ENCODE measurements around the gene UBC.

The UBC gene

DNA sequence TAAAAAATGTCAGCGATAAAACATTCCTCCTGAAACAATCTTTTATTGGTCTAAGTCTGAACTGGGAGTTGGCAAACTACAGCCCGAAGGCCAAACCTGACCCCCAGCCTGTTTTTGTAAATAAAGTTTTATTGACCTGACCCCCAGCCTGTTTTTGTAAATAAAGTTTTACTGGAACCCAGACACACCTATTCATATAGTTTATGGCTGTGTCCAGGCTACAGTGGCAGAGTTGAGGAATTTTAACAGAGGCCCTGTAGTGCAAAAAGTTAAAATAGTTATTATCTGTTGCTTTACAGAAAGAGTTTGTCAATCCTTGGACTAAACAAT lies 38.7 kb downstream of the UBC start:
- no peak overlapping the region for H3K27ac ChIP-seq (ENCODE audit: low read depth, low read length)
- no peaks in the 10 kb centered on the region for H3K4me1 ChIP-seq (ENCODE audit: insufficient read depth, low read length)
- no peaks in the 10 kb centered on the region for H3K27me3 ChIP-seq (ENCODE audit: control insufficient read depth in 1 of 2, insufficient read depth in 2 of 2, low read length in 2 of 2)
- H3K9ac ChIP-seq (ENCODE audit: low read length), result no peak overlapping the region
- no peak overlapping the region for H3K4me3 ChIP-seq (ENCODE audit: low read depth in 1 of 2, low read length in 2 of 2)
- no peaks in the 10 kb centered on the region for H3K36me3 ChIP-seq (ENCODE audit: insufficient read depth, low read length)
- no peaks in the 10 kb centered on the region for H3K9me3 ChIP-seq (ENCODE audit: low read length)

DNA sequence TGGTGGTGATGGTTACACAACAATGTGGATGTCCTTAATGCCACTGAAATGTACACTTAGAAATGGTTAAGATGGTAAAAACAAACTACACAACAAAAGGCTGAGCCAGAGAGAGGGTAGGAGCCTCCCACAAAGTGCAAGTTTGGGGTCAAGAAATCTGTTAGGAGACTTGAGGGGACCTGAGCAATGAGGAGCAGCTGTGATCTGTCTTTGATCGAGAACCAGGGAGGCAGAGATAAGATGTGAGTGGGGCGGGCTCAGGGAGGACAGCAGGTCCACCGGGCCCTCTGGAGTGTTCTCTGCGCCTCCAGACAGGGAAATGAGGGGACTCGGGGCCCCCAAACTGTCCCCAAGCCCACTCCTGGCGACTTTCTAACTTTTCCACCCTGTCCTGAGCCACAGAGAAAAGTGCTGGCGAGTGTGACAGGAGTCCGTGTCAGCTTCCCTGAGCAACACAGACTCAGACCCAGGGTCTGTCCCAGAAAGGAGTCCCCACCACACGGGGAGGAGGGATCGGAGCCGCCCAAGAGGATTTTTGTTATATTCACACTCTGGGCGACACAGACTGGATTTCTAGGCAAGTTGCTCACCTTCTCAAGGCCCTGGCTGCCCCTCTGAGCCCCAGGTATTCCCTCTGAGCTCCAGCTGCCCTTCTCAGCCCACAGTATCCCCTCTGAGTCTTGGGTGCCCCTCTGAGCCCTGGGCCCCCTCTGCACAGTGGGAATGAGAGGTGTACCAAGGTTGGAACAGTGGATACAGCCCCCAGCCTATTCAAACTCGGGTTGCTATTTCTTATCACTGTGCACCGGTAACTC lies 39.3 kb downstream of the UBC start:
- Histone ChIP-seq H3K4me1 (ENCODE audit: insufficient read depth, low read length) (no peaks in the 10 kb centered on the region), H3K36me3 (ENCODE audit: insufficient read depth, low read length) (no peaks in the 10 kb centered on the region), H3K27ac (ENCODE audit: low read depth, low read length) (no peak overlapping the region), H3K9me3 (ENCODE audit: low read length) (no peaks in the 10 kb centered on the region), H3K9ac (ENCODE audit: low read length) (no peak overlapping the region), H3K27me3 (ENCODE audit: control insufficient read depth in 1 of 2, insufficient read depth in 2 of 2, low read length in 2 of 2) (no peaks in the 10 kb centered on the region), H3K4me3 (ENCODE audit: low read depth in 1 of 2, low read length in 2 of 2) (no peak overlapping the region)

DNA sequence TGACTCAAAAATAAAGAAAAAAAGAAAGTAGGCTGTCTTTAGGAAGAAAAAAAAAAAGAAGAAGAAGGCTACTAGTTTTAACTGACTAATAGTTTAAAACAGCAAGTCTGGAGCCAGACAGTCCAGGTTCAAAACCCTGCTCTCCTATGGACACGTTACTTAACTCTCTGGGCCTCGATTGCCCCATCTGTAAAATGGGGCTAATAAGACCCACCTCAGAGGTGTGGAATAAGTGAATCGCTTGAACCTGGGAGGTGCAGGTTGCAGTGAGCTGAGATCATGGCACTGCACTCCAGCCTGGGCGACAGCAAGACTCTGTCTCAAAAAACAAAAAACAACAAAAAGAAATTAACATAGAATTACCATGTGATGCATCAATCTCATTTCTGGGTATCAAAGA lies 40.3 kb downstream of the UBC start:
- Histone ChIP-seq H3K4me3 (ENCODE audit: low read depth in 1 of 2, low read length in 2 of 2) (no peak overlapping the region), H3K36me3 (ENCODE audit: insufficient read depth, low read length) (no peaks in the 10 kb centered on the region), H3K27me3 (ENCODE audit: control insufficient read depth in 1 of 2, insufficient read depth in 2 of 2, low read length in 2 of 2) (no peaks in the 10 kb centered on the region), H3K4me1 (ENCODE audit: insufficient read depth, low read length) (no peaks in the 10 kb centered on the region), H3K27ac (ENCODE audit: low read depth, low read length) (no peak overlapping the region), H3K9me3 (ENCODE audit: low read length) (no peaks in the 10 kb centered on the region), H3K9ac (ENCODE audit: low read length) (no peak overlapping the region)

DNA sequence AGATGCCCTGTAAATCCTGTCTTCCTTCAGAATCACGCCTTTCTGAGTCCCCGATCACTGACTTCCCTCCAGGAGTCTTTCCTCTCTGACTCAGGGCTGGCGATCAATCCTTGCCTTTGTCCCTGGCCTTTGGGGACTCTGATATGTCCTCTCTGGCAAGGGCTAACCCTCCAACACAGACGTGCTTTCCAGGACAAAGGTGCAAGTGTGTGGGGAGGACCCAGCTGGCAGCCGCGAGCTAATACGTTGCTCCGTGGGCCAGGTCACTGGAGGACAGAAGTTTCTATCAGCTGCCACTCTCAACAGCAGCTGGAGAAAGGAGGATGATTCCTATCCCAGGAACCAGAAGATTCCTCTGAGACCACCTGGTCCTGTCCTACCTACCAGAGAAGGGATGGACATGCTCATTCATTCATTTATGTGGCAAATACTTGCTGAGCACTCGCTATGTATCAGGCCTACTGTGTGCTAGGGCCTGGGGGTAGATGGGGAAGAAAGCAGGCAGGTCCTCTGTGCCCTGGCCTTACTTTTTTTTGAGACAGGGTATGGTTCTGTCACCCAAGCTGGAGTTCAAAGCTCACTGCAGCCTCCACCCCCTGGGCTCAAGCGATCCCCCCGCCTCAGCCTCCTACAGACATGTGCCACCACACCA lies 42.3 kb downstream of the UBC start:
- H3K9ac ChIP-seq (ENCODE audit: low read length), result no peak overlapping the region
- H3K36me3 ChIP-seq (ENCODE audit: insufficient read depth, low read length), result no peaks in the 10 kb centered on the region
- H3K4me1 ChIP-seq (ENCODE audit: insufficient read depth, low read length), result no peaks in the 10 kb centered on the region
- no peak overlapping the region for H3K4me3 ChIP-seq (ENCODE audit: low read depth in 1 of 2, low read length in 2 of 2)
- no peaks in the 10 kb centered on the region for H3K9me3 ChIP-seq (ENCODE audit: low read length)
- no peaks in the 10 kb centered on the region for H3K27me3 ChIP-seq (ENCODE audit: control insufficient read depth in 1 of 2, insufficient read depth in 2 of 2, low read length in 2 of 2)
- H3K27ac ChIP-seq (ENCODE audit: low read depth, low read length), result no peak overlapping the region

DNA sequence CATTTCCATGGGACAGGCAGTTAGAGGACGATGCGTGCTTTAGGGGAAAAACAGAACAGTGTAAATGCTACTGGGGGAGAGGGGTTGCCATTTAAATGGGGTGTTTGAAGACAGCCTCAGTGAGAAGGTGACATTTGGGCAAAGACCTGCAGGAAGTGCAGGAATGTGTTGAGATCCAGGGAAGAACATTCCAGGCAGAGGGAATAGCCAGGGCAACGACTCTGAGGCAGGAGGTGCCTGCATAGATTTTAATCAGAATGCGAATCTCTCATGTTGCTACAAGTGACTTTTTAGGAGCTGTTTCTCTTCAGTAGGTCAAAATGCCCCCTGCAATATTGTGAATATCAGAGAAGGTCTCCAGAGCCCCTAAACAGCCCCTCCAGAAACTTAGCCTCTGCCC lies 43.2 kb downstream of the UBC start:
- Histone ChIP-seq H3K9ac (ENCODE audit: low read length) (no peak overlapping the region), H3K9me3 (ENCODE audit: low read length) (no peaks in the 10 kb centered on the region), H3K4me3 (ENCODE audit: low read depth in 1 of 2, low read length in 2 of 2) (no peak overlapping the region), H3K4me1 (ENCODE audit: insufficient read depth, low read length) (no peaks in the 10 kb centered on the region), H3K27me3 (ENCODE audit: control insufficient read depth in 1 of 2, insufficient read depth in 2 of 2, low read length in 2 of 2) (no peaks in the 10 kb centered on the region), H3K36me3 (ENCODE audit: insufficient read depth, low read length) (no peaks in the 10 kb centered on the region), H3K27ac (ENCODE audit: low read depth, low read length) (no peak overlapping the region)

DNA sequence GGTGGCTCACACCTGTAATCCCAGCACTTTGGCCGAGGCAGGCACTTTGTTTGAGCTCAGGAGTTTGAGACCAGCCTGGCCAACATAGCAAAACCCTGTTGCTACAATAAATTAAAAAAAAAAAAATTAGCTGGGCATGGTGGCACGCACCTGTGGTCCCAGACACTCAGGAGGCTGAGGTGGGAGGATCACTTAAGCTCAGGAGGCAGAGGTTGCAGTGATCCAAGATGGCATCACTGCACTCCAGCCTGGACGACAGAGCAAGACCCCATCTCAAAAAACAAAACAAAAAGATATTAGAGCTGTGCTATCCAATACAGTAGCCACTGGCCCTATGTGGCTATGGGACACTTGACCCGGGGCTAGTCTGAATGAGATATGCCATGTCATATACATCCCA lies 43.9 kb downstream of the UBC start:
- Histone ChIP-seq H3K9me3 (ENCODE audit: low read length) (no peaks in the 10 kb centered on the region), H3K36me3 (ENCODE audit: insufficient read depth, low read length) (no peaks in the 10 kb centered on the region), H3K27ac (ENCODE audit: low read depth, low read length) (no peak overlapping the region), H3K9ac (ENCODE audit: low read length) (no peak overlapping the region), H3K27me3 (ENCODE audit: control insufficient read depth in 1 of 2, insufficient read depth in 2 of 2, low read length in 2 of 2) (no peaks in the 10 kb centered on the region), H3K4me1 (ENCODE audit: insufficient read depth, low read length) (no peaks in the 10 kb centered on the region), H3K4me3 (ENCODE audit: low read depth in 1 of 2, low read length in 2 of 2) (no peak overlapping the region)

DNA sequence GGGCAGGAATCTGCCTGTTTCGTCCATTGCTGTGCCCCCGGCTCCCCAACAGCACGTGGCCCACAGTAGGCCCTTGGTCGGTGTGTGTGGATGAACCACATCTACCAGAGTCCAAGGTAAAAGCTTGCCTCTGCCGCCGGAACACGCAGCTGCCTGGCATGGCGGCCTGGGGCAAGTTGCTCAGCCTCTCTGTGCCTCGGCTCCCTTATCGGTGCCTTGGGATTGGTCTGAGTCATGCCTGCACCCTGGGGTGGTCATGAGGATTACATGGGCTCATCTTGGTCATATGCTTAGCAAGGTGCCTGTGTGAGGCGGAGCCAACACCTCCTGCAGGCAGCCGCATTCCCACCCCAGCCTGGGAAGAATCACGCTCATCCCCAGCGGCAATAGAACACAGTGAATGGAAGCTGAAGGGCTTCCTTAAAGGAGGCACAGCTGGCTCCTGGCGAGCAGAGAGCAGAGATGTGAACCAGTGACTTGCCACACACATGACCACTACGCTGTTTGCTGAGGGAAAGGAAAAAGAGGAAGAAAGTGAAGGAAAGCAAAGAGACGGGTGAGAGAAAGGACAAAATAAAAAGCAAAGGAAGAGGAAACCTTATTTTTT lies 45.3 kb downstream of the UBC start:
- no peak overlapping the region for H3K9ac ChIP-seq (ENCODE audit: low read length)
- H3K4me3 ChIP-seq (ENCODE audit: low read depth in 1 of 2, low read length in 2 of 2), result no peak overlapping the region
- H3K4me1 ChIP-seq (ENCODE audit: insufficient read depth, low read length), result peaks cover 2% of the 10 kb centered on the region
- no peaks in the 10 kb centered on the region for H3K9me3 ChIP-seq (ENCODE audit: low read length)
- no peaks in the 10 kb centered on the region for H3K27me3 ChIP-seq (ENCODE audit: control insufficient read depth in 1 of 2, insufficient read depth in 2 of 2, low read length in 2 of 2)
- H3K36me3 ChIP-seq (ENCODE audit: insufficient read depth, low read length), result no peaks in the 10 kb centered on the region
- no peak overlapping the region for H3K27ac ChIP-seq (ENCODE audit: low read depth, low read length)

DNA sequence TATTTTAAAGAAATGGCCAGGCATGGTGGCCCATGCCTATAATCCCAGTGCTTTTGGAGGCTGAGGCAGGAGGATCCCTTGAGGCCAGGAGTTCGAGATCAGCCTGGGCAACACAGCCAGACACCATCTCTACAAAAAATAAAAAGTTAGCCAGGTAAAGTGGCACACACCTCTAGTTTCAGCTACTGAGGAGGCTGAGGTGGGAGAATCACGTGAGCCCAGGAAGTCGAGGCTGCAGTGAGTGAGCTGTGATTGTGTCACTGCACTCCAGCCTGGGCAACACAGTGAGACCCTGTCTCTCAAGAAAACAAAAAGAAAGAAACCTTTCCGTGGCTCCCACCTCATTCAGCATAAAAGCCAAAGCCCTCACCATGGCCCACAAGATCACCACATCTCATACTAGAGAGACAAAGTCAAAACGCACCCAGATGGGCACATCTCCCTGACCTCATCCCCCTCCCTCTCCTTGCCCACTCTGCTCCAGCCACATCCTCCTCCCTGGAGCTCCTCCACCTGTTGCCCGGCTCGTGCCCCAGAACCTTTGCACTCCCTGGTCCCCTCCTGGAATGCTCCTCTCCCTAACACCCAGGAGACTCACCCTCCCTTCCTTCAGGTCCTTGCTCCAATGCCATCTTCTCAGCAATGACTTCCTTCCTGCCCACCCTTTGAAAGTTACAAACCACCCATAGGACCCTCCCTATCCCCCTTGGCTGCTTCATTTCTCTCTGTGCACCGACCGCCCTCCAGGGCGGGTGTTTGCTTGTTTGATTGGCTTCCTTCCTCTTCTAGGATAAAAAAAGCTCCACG lies 46.0 kb downstream of the UBC start:
- Histone ChIP-seq H3K27ac (ENCODE audit: low read depth, low read length) (no peak overlapping the region), H3K9ac (ENCODE audit: low read length) (no peak overlapping the region), H3K27me3 (ENCODE audit: control insufficient read depth in 1 of 2, insufficient read depth in 2 of 2, low read length in 2 of 2) (no peaks in the 10 kb centered on the region), H3K4me3 (ENCODE audit: low read depth in 1 of 2, low read length in 2 of 2) (no peak overlapping the region), H3K9me3 (ENCODE audit: low read length) (no peaks in the 10 kb centered on the region), H3K4me1 (ENCODE audit: insufficient read depth, low read length) (peaks cover 4% of the 10 kb centered on the region), H3K36me3 (ENCODE audit: insufficient read depth, low read length) (no peaks in the 10 kb centered on the region)

DNA sequence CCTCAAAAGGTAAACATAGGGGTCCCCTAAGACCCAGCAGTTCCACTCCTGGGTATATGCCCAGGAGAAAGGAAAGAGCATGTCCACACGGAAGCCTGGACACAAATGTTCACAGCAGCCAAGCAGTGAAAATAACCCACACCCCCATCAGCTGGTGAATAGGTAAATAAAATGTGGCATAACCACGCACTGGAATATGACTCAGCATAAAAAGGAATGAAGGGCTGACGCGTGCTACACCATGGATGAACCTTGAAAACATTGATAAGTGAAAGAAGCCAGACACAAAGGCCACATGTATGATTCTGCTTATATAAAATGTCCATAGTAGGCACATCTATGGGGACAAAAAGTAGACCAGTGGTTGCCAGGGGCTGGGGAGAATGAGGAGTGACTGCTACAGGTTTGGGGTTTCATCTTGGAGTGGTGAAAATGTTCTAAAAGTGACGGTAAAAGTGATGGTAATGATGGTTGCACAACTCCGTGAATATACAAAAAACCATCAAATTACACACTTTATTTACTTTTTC lies 47.0 kb downstream of the UBC start:
- peaks cover 12% of the 10 kb centered on the region for H3K4me1 ChIP-seq (ENCODE audit: insufficient read depth, low read length)
- no peaks in the 10 kb centered on the region for H3K36me3 ChIP-seq (ENCODE audit: insufficient read depth, low read length)
- no peak overlapping the region for H3K9ac ChIP-seq (ENCODE audit: low read length)
- H3K27me3 ChIP-seq (ENCODE audit: control insufficient read depth in 1 of 2, insufficient read depth in 2 of 2, low read length in 2 of 2), result no peaks in the 10 kb centered on the region
- no peak overlapping the region for H3K4me3 ChIP-seq (ENCODE audit: low read depth in 1 of 2, low read length in 2 of 2)
- H3K9me3 ChIP-seq (ENCODE audit: low read length), result no peaks in the 10 kb centered on the region
- no peak overlapping the region for H3K27ac ChIP-seq (ENCODE audit: low read depth, low read length)

DNA sequence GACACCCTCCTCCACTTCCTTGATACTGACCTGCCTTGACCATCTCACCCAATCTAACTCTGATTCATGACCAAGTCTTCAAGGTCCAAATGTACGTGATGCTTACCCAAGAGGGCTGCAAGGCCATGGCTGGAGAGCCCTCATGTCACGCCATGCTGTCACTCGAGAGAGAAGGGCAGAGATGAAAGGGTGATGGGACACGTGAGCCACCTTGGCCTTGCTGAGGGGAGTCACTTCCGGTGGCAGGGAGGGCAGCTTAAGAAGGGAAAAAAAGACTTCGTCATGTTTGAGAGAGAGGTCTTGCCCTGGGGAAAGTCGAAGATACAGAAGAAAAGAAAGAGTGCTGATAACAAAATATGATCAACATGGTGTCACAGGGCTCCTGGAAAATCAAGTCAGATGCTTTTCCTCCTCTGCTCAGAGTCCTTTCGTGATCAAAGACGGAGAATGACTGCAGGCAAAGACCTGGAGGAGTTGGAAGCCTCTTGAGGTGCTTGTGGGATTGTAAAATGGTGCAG lies 47.5 kb downstream of the UBC start:
- Histone ChIP-seq H3K36me3 (ENCODE audit: insufficient read depth, low read length) (no peaks in the 10 kb centered on the region), H3K27me3 (ENCODE audit: control insufficient read depth in 1 of 2, insufficient read depth in 2 of 2, low read length in 2 of 2) (no peaks in the 10 kb centered on the region), H3K9me3 (ENCODE audit: low read length) (no peaks in the 10 kb centered on the region), H3K4me3 (ENCODE audit: low read depth in 1 of 2, low read length in 2 of 2) (no peak overlapping the region), H3K9ac (ENCODE audit: low read length) (no peak overlapping the region), H3K27ac (ENCODE audit: low read depth, low read length) (no peak overlapping the region), H3K4me1 (ENCODE audit: insufficient read depth, low read length) (peaks cover 12% of the 10 kb centered on the region)

Measured in muscle layer of colon (tissue), 2 donors.